Nephron progenitor cell (in vitro differentiated cells): Measurements from ENCODE around the gene SYNDIG1.

Experiments
- DNase-seq: peaks from one replicate; pipeline ENCODE4 v3.0.0; 2021
- H3K27ac Mint-ChIP-seq: 2 replicates; pipeline ENCODE4 v1.8.0; 2021; ENCODE audit warnings: mild to moderate bottlenecking, moderate library complexity, mixed read lengths
- H3K27me3 Mint-ChIP-seq: 2 replicates; pipeline ENCODE4 v1.8.0; 2021; ENCODE audit warnings: mild to moderate bottlenecking, low read depth, mixed read lengths; ENCODE audit not compliant: poor library complexity
- H3K36me3 Mint-ChIP-seq: 2 replicates; pipeline ENCODE4 v1.8.0; 2021; ENCODE audit warnings: low read depth, mixed read lengths
- H3K4me1 Mint-ChIP-seq: 2 replicates; pipeline ENCODE4 v1.8.0; 2021; ENCODE audit warnings: mixed read lengths
- H3K4me3 Mint-ChIP-seq: 2 replicates; pipeline ENCODE4 v1.8.0; 2021; ENCODE audit warnings: mild to moderate bottlenecking, moderate library complexity, mixed read lengths
- H3K9me3 Mint-ChIP-seq: 2 replicates; pipeline ENCODE4 v1.8.0; 2021; ENCODE audit warnings: mild to moderate bottlenecking, moderate library complexity, mixed read lengths
- CTCF ChIP-seq: fragments of 200-600 bp; sonication (generic); IDR thresholded peaks from 2 replicates; pipeline ENCODE4 v1.5.0; 2021; ENCODE audit warnings: antibody characterized with exemption

SYNDIG1 gene

GRCh38 chr20:24443436-24443835 is 26.0 kb upstream of the SYNDIG1 start:
- TF ChIP-seq CTCF, result no peak
- Mint-ChIP-seq H3K4me3 (no peak overlapping the region), H3K36me3 (no peaks in the 10 kb centered on the region), H3K9me3 (no peaks in the 10 kb centered on the region), H3K27ac (no peak overlapping the region), H3K4me1 (peaks cover 47% of the 10 kb centered on the region), H3K27me3 (peaks cover 21% of the 10 kb centered on the region)
- no peak for DNase-seq

GRCh38 chr20:24444526-24445190 is 24.8 kb upstream of the SYNDIG1 start:
- Mint-ChIP-seq H3K27me3 (peaks cover 19% of the 10 kb centered on the region), H3K4me3 (no peak overlapping the region), H3K4me1 (peaks cover 47% of the 10 kb centered on the region), H3K9me3 (no peaks in the 10 kb centered on the region), H3K36me3 (no peaks in the 10 kb centered on the region), H3K27ac (no peak overlapping the region)
- no peak for DNase-seq
- no peak for TF ChIP-seq CTCF

- Mint-ChIP-seq H3K4me3 (no peak overlapping the region), H3K27ac (no peak overlapping the region), H3K36me3 (no peaks in the 10 kb centered on the region), H3K4me1 (peaks cover 47% of the 10 kb centered on the region), H3K27me3 (peaks cover 19% of the 10 kb centered on the region), H3K9me3 (no peaks in the 10 kb centered on the region)
- no peak for TF ChIP-seq CTCF
- DNase-seq, result peak; percentile 42
These were observed 23.8 kb upstream of the SYNDIG1 start for GRCh38 chr20:24445510-24446170.

GRCh38 chr20:24446811-24447210 is 22.6 kb upstream of the SYNDIG1 start:
- Mint-ChIP-seq H3K4me3 (no peak overlapping the region), H3K4me1 (peaks cover 47% of the 10 kb centered on the region), H3K36me3 (no peaks in the 10 kb centered on the region), H3K9me3 (no peaks in the 10 kb centered on the region), H3K27me3 (peaks cover 20% of the 10 kb centered on the region), H3K27ac (no peak overlapping the region)
- no peak for TF ChIP-seq CTCF
- DNase-seq, result no peak

GRCh38 chr20:24448170-24448569 is 21.3 kb upstream of the SYNDIG1 start:
- TF ChIP-seq CTCF, result no peak
- no peak overlapping the region for H3K4me3 Mint-ChIP-seq
- H3K36me3 Mint-ChIP-seq, result no peaks in the 10 kb centered on the region
- H3K9me3 Mint-ChIP-seq, result no peaks in the 10 kb centered on the region
- peaks cover 14% of the 10 kb centered on the region for H3K27me3 Mint-ChIP-seq
- no peak overlapping the region for H3K27ac Mint-ChIP-seq
- no peak for DNase-seq
- H3K4me1 Mint-ChIP-seq, result peaks cover 40% of the 10 kb centered on the region
